CD4-positive, alpha-beta T cell treated with Interleukin-17A for 4 hours (primary cell): ENCODE measurements around the gene KIRREL3.

ENCODE experiments used
- DNase-seq: peaks from one replicate; pipeline ENCODE4 v3.0.0-alpha.2; 2020; ENCODE audit warnings: mixed read lengths

Gene KIRREL3

GRCh38 chr11:126431401-126432064, 569.0 kb downstream of the KIRREL3 start:
- no peak for DNase-seq

DNA sequence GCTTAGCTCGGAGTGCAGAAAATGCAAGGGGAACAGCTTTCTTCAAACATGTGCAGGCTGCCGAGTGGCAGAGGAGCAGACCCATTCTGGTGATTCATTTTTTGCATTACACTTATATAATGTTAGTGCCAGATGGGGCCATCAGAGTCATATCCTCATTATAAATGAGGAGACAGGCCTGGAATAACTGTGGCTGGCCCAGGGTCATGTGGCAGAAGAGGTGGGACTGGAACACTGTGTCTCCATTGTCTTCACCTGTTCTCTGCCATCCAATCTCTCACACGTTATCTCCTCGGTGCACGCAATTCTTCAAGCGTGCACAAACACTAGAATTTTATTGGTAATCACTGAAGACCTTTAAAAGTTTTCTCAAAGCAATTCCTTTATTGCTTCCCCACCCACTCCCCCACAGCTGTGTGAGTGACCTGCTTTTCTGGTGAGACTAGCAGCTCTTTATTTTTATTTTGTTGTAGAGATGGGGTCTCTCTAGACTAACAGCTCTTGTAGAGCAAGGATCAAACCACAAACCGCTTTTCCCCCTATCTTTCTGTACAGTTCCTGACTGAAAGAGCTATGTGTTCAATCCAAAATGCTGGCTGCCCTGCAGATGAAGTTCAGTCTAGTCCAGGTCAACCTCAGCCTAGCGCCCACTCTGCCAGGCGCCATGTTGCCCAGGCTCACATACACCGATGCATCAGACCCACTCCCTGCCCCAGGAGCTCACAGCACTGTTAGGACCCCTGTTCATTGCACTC, 569.8 kb downstream of the KIRREL3 start:
- DNase-seq = no peak

DNA sequence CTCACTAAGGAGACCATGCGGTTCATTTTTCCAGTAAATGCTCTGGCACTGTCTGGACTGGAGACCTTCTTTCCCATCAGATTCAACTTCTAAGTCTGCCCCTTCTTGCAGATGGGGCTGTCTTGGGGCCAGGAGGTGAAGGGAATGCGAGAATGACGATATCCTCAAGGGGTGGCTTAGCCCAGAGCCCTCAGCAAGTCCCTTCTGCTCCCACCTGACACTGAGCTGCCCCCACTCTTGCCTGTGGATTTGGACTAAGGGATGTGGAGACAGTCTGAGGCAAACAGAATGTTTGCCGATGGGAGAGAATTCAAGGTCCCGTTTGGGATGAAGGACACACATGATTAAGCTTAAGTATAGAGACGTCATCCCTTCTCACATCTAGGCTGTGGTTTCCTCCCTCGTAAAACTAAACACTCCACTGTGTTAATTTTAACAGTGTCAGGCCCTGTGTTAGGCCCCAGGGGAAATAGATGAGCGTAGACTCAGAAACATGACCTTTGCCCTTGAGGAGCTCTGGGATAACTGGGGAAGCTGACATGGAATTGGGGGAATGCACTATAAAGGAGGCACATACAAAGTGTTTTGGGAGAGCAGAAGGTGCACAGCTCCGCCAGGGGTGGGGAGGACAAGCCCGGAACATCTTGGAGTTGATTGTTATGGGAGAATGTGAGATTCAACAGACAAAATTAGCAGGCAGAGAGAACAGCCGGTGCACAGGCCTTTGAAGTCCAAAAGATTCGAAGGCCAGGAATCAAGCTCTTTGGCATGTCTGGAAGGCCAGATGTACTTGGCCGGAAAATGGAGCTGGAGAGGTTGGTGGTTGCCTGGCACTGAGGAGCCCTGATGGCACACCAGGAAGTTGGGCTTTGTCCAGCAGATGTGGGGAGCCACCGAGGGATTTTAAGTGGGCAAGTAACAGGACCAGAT, 573.5 kb downstream of the KIRREL3 start:
- DNase-seq = no peak

DNA sequence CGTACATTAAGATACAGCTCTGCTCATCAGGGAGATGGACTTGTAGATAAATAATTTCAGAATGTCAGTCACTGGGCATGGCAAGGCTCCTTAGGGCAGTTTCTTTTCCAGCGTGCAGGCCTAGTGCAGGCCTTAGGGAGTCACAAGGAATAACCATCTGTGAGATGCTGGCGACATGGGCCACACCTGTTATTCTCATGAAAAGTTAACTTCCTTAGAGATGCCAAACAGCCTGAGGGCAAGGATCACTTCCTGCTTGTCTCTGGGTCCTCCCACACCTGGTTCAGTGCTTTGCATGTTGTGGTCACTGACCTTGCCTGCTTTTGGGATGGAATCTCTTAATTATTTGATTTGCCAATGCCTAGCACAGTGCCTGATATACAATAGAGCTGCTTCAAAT, 574.5 kb downstream of the KIRREL3 start:
- DNase-seq = no peak

DNA sequence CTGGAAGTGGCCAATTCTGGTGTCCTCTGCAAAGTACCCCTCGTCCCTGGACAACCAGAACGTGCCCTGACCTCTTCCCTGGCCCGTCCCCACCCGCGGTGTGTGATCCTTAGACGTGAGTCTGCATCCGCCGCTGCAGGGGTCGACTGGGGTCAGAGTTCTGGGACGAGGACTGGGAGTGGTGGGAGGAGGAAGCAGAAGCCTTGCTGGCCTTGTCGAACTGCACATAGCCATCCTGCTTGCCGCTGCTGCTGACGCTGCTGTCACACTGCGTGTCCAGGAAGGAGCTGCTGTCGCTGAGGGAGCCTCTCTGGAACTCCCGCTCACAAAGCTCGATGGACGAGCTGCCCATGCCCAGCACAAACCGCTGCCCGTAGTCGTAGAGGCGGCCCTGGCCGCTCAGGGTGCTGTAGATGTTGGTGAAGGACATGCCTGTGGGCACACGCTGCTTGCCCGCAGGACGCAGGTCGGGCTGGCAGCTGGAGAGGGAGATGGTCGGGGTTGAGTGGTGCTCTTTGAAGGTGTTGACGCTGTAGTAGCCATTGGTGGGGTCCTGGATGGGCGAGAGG, 576.0 kb downstream of the KIRREL3 start:
- no peak for DNase-seq

DNA sequence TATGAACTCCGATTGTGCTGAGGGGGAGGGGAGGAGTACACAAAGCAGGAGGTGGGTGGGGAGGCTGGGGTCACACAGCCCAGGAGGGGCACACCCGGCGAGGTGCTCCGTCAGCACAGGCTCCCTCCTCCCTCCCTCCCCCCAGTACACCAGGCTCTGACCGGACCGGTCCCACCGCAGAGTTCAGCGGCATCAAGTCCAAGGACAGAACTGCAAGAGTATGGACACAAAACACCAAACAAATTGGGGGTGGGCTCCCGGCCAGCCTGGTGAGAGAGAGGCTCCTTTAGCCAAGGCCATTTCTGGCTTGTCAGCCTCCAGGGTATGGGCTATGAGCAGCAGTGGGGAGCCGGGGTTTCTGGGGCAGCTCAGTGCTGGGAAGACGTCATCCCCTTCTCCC, 576.8 kb downstream of the KIRREL3 start:
- no peak for DNase-seq

GRCh38 chr11:126423154-126423553, 577.4 kb downstream of the KIRREL3 start:
- DNase-seq = no peak

- no peak for DNase-seq
These were observed 578.1 kb downstream of the KIRREL3 start for GRCh38 chr11:126422446-126422845.

- no peak for DNase-seq
These were observed 579.3 kb downstream of the KIRREL3 start for GRCh38 chr11:126421271-126421671.

GRCh38 chr11:126420698-126421256, 579.8 kb downstream of the KIRREL3 start:
- no peak for DNase-seq

GRCh38 chr11:126419801-126420697, 580.5 kb downstream of the KIRREL3 start:
- DNase-seq = no peak

- no peak for DNase-seq
These were observed 581.7 kb downstream of the KIRREL3 start for GRCh38 chr11:126418887-126419286.

- DNase-seq = no peak
These were observed 583.3 kb downstream of the KIRREL3 start for GRCh38 chr11:126417091-126417862.

- peak; percentile 81 for DNase-seq
These were observed 584.0 kb downstream of the KIRREL3 start for GRCh38 chr11:126416542-126417090.

DNA sequence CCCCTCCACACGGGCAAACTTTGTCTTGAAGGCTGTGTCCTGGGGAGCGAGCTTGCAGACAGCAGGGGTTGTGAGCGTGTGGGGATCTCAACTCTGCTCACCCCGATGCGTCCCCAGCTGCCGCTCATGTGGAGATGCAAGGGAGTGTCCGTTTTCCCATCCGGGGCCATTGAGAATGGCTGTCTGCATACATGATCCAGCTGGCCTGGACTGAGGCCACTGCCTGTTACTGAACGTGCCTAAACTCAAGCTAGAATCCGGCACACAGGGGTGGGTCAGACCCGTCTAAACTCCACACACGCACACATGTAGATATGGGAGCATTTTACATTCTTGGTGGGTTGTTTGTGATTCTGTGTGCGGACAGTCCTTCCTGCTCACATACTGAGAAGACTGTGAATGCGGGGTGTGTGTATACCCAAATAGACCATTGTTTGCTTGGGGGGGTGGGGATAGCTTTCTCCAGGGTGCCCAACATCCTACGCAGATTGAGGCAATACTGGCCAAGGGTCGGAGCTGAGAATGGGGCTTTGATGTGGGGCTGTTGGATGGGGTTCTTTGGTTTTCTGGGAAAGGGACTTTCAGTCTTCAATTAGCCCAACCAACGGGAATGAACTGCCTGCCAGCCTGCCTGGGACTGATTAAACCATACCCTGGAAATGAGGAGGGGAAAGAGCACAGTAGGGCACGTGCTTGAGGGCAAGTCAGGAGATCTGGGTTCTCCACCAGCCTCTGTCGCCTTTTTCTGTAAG, 584.7 kb downstream of the KIRREL3 start:
- DNase-seq = no peak

- DNase-seq = no peak
These were observed 585.4 kb downstream of the KIRREL3 start for GRCh38 chr11:126415128-126415527.

GRCh38 chr11:126414615-126415014, 586.0 kb downstream of the KIRREL3 start:
- no peak for DNase-seq

- DNase-seq = no peak
These were observed 586.6 kb downstream of the KIRREL3 start for GRCh38 chr11:126413843-126414405.

DNA sequence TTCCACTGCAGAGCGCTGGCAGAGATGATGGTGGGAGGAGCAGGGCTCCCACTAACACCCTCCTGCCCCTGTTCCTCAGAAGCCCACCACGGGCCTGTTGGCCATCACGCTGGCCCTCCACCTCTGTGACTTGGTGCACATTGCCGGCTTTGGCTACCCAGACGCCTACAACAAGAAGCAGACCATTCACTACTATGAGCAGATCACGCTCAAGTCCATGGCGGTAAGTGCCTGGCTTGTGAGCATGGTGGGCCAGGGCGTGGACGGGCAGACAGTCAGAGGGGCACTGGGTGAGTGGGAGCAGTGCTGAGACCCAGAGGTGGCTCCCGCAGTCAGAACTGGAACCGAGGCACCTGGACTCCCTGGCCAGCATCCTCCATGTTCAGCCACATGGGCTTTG, 587.1 kb downstream of the KIRREL3 start:
- DNase-seq = no peak
